Skeletal muscle satellite cell (primary cell): ENCODE data around the gene MGMT.
A peak's percentile ranks its signal among the peaks of the same experiment; 100 is the strongest.

Source experiments
- H3K27me3 ChIP-seq: 2 replicates; pipeline ENCODE4 v1.7.0; 2013; ENCODE audit warnings: low read length; ENCODE audit not compliant: control insufficient read depth, insufficient read depth
- H3K36me3 ChIP-seq: 2 replicates; pipeline ENCODE4 v1.7.0; 2013; ENCODE audit warnings: mild to moderate bottlenecking, control low read depth, low read length; ENCODE audit not compliant: insufficient read depth
- H3K4me1 ChIP-seq: 2 replicates; pipeline ENCODE4 v1.7.0; 2013; ENCODE audit warnings: low read length; ENCODE audit not compliant: control insufficient read depth, insufficient read depth
- H3K4me2 ChIP-seq: 2 replicates; pipeline ENCODE4 v1.7.0; 2013; ENCODE audit warnings: mild to moderate bottlenecking, low read length
- H3K4me3 ChIP-seq: 2 replicates; pipeline ENCODE4 v1.7.0; 2013; ENCODE audit warnings: low read length
- H3K9ac ChIP-seq: 2 replicates; pipeline ENCODE4 v1.7.0; 2013; ENCODE audit warnings: mild to moderate bottlenecking, low read depth, low read length, moderate library complexity
- H3K9me3 ChIP-seq: replicated peaks from 2 replicates; pipeline ENCODE4 v1.7.0; 2013; ENCODE audit warnings: mild to moderate bottlenecking, control low read depth, low read length

MGMT gene

DNA sequence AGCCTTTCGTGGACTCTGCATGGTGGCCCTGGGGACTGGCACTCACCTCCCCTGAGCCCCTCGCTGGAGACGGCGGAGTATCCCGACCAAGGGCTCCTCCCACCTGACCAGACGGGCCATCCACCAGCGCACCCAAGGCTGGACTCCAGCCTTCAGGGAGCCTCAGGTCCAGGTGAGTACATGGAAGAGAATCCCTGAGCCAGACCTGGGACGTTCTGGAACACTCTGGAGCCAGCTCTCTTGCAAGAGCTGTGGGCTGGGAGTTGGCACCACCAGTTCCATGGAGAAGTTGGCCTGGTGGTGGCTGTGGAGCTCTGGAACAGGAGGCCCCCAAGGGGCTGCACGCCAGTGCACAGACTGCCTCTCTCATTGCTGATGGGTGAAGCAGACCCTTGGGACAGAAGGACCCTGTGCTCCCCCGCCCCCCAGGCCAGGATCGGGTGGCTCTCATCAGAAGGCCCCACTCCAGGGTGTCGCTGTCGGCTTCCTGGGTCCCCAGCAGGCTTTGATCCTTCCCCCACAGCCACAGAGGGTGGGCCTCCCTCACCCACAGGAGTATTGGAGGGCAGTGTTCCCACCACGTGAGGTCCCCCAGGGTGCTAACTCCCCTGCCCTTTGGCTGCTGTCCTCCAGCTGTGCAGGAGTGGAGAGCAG lies 307.2 kb downstream of the MGMT start:
- no peaks in the 10 kb centered on the region for H3K36me3 ChIP-seq
- no peaks in the 10 kb centered on the region for H3K4me1 ChIP-seq
- no peaks in the 10 kb centered on the region for H3K27me3 ChIP-seq
- H3K4me2 ChIP-seq = no peak overlapping the region
- H3K9ac ChIP-seq = no peak overlapping the region
- H3K9me3 ChIP-seq = no peaks in the 10 kb centered on the region
- H3K4me3 ChIP-seq = no peak overlapping the region

GRCh38 chr10:129774736-129775401 lies 307.8 kb downstream of the MGMT start:
- H3K27me3 ChIP-seq = no peaks in the 10 kb centered on the region
- H3K9ac ChIP-seq = no peak overlapping the region
- no peaks in the 10 kb centered on the region for H3K9me3 ChIP-seq
- H3K4me3 ChIP-seq = no peak overlapping the region
- H3K4me2 ChIP-seq = no peak overlapping the region
- H3K4me1 ChIP-seq = no peaks in the 10 kb centered on the region
- H3K36me3 ChIP-seq = no peaks in the 10 kb centered on the region

DNA sequence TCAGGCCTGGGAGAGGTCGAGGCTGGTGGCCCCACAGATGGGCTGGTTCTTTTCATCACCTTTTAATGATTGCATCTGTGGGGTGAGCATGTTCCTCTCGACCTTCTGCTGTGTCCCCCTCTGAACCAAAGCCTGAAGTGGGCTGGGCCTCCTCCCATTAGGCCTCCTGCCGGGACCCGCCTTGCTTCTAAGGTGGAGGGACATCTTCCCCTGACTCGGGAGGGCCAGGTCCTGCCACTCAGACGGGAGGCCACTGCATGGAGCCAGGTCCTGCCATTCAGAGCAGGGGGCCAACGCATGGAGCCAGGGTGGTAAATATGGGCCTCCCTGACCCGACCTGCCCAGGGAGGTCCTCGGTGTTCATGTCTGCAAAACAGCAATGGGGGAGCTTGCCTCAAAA lies 308.6 kb downstream of the MGMT start:
- no peak overlapping the region for H3K4me3 ChIP-seq
- no peaks in the 10 kb centered on the region for H3K9me3 ChIP-seq
- no peak overlapping the region for H3K9ac ChIP-seq
- no peaks in the 10 kb centered on the region for H3K36me3 ChIP-seq
- no peaks in the 10 kb centered on the region for H3K4me1 ChIP-seq
- H3K27me3 ChIP-seq = no peaks in the 10 kb centered on the region
- no peak overlapping the region for H3K4me2 ChIP-seq

DNA sequence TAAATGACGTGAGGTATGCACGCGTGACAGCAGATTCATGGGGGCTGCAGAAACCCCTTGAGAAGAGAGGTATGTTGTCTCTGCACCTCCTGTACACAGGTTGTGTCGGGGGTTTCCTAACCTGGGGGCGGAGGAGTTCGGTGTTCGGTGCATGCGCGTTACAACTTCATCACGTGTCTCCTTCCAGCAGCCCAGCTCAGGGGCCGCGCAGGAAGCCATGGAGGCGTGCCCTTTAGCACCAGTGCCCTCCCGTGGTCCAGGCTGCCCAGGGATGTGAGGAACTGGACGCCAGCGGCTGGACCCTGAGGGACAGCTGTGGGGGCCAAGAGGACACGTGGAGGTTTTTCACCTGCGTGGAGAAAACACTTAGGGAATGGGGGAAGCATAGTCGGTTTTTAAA lies 310.6 kb downstream of the MGMT start:
- H3K27me3 ChIP-seq = no peaks in the 10 kb centered on the region
- H3K4me1 ChIP-seq = no peaks in the 10 kb centered on the region
- H3K9me3 ChIP-seq = no peaks in the 10 kb centered on the region
- H3K9ac ChIP-seq = no peak overlapping the region
- H3K4me3 ChIP-seq = no peak overlapping the region
- no peak overlapping the region for H3K4me2 ChIP-seq
- no peaks in the 10 kb centered on the region for H3K36me3 ChIP-seq

DNA sequence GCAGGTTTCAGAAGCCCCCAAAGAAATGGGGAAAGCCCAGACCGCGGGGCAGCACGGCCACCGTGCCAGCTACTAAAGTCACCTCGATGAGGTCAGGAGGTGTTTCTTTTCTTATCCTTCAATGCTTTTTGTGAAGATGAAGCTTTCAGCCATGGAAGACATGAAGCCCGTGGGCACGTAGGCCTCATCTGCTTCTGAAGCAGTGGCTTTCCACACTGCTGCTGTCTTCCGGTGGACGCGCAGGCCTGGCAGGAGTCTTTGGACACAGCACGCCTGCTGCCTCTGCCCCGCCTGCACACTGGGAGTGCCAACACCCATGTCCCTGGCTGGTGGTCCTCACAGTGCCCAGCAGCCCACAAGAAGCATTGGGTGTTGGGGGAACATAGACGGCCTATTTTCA lies 311.5 kb downstream of the MGMT start:
- no peaks in the 10 kb centered on the region for H3K36me3 ChIP-seq
- H3K4me2 ChIP-seq = no peak overlapping the region
- no peak overlapping the region for H3K9ac ChIP-seq
- H3K27me3 ChIP-seq = no peaks in the 10 kb centered on the region
- no peaks in the 10 kb centered on the region for H3K9me3 ChIP-seq
- H3K4me3 ChIP-seq = no peak overlapping the region
- no peaks in the 10 kb centered on the region for H3K4me1 ChIP-seq

- no peak overlapping the region for H3K9ac ChIP-seq
- no peaks in the 10 kb centered on the region for H3K4me1 ChIP-seq
- H3K9me3 ChIP-seq = no peaks in the 10 kb centered on the region
- no peak overlapping the region for H3K4me3 ChIP-seq
- H3K36me3 ChIP-seq = no peaks in the 10 kb centered on the region
- H3K4me2 ChIP-seq = peak overlapping the region; percentile 6
- no peaks in the 10 kb centered on the region for H3K27me3 ChIP-seq
Measured at GRCh38 chr10:129779126-129780111, 312.4 kb downstream of the MGMT start.

DNA sequence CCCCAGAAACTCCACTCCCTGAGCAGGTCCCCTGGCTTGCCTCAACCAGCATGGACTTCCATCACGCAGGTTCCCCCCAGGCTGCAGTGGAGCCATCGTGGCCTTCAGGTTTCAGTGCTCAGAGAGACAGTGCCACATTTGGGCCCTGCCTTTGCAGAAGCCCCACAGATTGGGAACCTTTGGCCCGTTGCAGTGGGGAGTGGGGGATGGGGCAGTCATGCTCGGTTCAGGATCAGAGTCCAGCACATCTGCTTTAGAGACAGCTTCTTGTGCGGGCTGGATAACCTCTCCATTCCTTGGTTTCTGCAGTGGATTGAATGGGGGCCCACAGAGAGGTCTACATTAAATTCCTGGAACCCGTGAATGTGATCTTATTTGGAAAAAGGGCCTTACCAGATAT lies 313.2 kb downstream of the MGMT start:
- H3K4me2 ChIP-seq = no peak overlapping the region
- H3K4me1 ChIP-seq = no peaks in the 10 kb centered on the region
- H3K9me3 ChIP-seq = no peaks in the 10 kb centered on the region
- no peak overlapping the region for H3K4me3 ChIP-seq
- H3K9ac ChIP-seq = no peak overlapping the region
- no peaks in the 10 kb centered on the region for H3K36me3 ChIP-seq
- H3K27me3 ChIP-seq = no peaks in the 10 kb centered on the region

- Histone ChIP-seq H3K4me1 (no peaks in the 10 kb centered on the region), H3K4me2 (no peak overlapping the region), H3K4me3 (no peak overlapping the region), H3K27me3 (no peaks in the 10 kb centered on the region), H3K9me3 (no peaks in the 10 kb centered on the region), H3K9ac (no peak overlapping the region), H3K36me3 (no peaks in the 10 kb centered on the region)
Measured at GRCh38 chr10:129780901-129781795, 314.1 kb downstream of the MGMT start.

- Histone ChIP-seq H3K4me3 (no peak overlapping the region), H3K4me1 (no peaks in the 10 kb centered on the region), H3K4me2 (no peak overlapping the region), H3K9me3 (no peaks in the 10 kb centered on the region), H3K9ac (no peak overlapping the region), H3K27me3 (no peaks in the 10 kb centered on the region), H3K36me3 (no peaks in the 10 kb centered on the region)
Measured at GRCh38 chr10:129784291-129784690, 317.2 kb downstream of the MGMT start.

DNA sequence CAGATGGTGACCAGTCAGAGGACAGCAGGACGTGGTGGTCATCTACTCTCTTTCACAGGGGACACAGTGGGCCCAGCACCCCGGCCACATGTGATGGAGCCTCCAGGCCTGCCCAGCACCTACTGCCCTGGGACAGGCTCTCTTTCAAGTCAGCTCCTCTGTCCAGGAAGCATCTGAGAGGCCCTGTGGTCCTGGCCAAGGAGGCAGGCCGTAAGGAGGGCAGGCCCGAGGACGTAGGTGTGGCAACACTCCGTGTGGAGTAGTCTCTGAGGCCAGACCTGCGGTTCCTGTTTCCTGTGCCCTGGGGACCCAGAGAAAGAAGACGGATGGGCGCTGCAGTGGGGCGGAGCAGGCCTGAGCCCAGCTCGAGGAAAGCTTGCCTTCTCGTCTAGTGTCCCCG lies 317.9 kb downstream of the MGMT start:
- H3K9ac ChIP-seq = no peak overlapping the region
- no peaks in the 10 kb centered on the region for H3K9me3 ChIP-seq
- no peaks in the 10 kb centered on the region for H3K27me3 ChIP-seq
- no peak overlapping the region for H3K4me2 ChIP-seq
- no peaks in the 10 kb centered on the region for H3K36me3 ChIP-seq
- no peak overlapping the region for H3K4me3 ChIP-seq
- H3K4me1 ChIP-seq = no peaks in the 10 kb centered on the region

DNA sequence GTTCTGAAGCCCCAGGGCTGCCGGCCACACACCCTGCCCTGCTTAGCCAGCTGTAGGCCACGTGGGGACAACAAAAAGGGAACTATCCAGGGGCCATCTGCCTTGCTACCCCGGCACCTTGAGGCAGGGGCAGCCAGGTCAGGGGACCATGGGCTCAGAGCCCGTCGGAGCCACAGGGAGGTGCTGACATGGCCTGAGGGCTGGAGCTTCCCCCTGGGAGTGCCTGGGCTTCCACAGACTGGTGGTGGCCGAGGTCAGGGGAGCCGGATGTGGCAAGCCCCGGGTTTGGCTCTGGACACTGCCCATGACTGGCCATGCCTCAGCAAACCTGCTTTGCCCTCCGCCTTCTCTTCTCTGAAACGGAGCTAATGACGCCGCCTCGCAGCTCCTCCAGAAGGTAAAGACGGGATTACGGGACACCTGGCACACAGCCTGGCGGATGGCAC lies 318.5 kb downstream of the MGMT start:
- H3K27me3 ChIP-seq = no peaks in the 10 kb centered on the region
- peaks cover 3% of the 10 kb centered on the region for H3K4me1 ChIP-seq
- H3K9me3 ChIP-seq = no peaks in the 10 kb centered on the region
- no peak overlapping the region for H3K4me2 ChIP-seq
- no peak overlapping the region for H3K9ac ChIP-seq
- H3K4me3 ChIP-seq = no peak overlapping the region
- H3K36me3 ChIP-seq = no peaks in the 10 kb centered on the region
